Glomerular endothelial cell (primary cell): Measurements from ENCODE around the gene MATR3. TPM values are rescaled to one million over a fixed set of nuclear protein-coding genes. Genes with fewer than 3 reads are reported as not detected.
"Not testable (repeated sequence)": the region's sequence is repeated elsewhere in the genome, so short reads cannot be mapped to it uniquely, and the experiment has no call there.

ENCODE experiments used
- DNase-seq: peaks from one replicate; pipeline ENCODE4 v3.0.0-alpha.2; 2011; ENCODE audit warnings: low read depth, low spot score; ENCODE audit errors: extremely low read depth
- total RNA-seq: library from RNA; depleted of rRNA; stranded (reverse); fragments of >200 nt; gene quantifications from 2 replicates; pipeline ENCODE4 v1.2.3, GENCODE V29; 2015

Gene MATR3
- total RNA-seq, 1 donor from 2014 or later: 187 TPM

DNA sequence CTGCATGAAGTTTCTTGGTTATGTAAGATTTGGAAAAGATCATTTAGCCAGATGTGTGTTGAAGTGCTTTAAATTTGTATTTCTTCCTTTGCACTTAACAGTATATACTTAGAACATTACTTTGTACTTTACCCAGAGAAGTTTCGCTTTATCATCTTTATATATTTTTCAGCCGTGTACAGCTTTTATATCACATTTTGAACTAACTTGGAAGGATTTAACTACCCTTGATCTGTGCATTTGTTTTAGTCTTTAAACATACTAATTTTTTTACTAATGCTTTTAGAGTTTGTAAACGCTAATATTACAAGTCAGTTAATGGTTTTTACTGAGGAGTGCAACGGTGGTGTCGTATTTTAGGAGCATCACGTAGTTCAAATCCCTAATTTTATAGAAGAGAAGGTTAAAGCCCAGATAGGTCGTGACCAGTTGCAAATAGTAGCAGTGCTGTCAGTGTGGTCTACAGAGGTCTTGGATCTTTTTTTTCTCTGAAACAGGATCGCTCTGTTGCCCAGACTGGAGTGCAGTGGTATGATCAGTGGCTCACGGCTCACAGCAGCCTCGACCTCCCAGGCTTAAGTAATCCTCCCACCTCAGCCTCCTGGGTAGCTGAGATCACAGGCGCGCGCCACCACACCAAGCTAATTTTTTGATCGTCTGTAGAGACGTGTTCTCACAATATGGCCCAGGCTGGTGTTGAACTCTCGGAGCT is 2.0 kb downstream of the MATR3 start:
- DNase-seq: no peak

DNA sequence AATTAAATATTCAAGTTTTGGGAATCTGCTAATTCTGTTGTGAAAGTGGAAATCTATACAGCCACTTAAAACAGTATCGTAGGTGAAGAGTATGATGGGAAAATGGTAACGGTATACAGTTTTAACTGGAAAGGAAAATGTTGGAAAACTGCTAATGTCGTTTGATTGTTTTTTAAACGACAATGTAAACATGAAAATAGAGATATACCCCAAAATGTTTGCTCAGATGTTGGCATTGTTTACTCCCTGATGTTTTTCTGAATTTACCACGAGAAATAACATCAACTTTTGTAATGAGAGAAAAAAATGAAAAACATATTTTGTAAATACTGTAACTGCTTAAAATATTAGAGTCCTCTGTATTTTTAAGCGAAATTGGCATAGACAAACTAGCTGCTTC is 2.7 kb downstream of the MATR3 start:
- DNase-seq: no peak

DNA sequence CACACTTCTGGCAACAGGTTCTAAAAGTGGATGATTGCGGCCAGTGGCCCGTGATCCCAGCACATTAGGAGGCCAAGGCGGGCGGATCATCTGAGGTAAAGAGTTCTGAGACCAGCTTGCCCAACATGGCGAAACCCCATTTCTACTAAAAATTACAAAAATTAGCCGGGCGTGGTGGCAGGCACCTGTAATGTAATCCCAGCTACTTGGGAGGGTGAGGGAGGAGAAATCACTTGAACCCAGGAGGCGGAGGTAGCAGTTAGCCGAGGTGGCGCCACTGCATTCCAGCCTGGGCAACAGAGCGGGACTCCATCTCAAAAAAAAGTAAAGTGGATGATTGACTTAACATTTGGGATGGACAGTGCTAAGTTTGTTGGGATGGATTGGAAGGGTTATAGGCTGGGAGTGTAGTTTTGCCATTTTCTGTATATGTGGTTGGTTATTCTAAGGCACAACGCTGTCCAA is 3.4 kb downstream of the MATR3 start:
- DNase-seq: no peak

DNA sequence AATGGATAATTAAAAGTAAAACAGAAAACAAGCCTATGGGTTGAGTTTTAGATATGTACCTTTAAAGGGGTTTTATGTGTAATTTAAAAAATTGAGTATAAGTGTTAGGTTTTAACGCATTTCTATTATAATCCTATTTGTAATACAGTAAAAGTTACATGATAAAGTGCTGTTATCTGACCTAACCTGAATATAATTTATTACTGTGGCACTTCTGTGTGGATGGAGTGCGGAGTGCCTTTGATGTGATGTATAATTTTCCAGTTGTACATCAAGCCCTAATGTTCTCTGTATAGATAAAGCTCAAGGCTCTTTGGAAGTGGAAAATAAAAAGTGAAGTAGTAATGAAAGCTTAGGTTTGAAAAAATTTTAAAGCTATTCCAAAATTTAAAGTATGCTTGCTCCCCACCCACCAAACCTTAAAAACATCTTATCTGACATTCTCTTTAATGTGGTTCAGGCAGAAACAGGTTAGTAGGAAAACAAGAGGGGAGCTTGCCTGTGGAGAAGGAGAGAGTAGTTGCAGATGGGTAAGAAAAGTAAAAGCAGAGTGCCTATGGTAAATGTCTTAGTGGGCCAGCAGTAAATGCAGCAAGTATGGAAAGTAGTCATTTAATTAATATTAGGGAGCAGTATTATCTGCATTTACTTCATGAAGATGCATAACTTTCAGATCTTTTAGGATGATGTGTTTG is 4.0 kb downstream of the MATR3 start:
- no peak for DNase-seq

DNA sequence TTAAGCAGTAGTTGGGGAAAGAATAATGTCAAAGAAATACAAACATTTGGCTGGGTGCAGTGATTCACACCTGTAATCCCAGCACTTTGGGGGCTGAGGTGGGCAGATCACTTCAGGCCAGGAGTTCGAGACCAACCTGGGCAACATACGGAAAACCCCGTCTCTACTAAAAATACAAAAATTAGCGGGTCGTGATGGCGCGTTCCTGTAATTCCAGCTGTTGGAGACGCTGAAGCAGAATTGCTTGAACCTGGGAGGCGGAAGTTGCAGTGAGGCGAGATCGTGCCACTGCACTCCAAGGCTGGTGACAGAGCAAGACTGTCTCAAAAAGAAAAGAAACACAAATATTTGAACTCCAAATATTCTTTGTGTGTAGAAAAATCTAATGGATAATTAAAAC is 4.7 kb downstream of the MATR3 start:
- no peak for DNase-seq

DNA sequence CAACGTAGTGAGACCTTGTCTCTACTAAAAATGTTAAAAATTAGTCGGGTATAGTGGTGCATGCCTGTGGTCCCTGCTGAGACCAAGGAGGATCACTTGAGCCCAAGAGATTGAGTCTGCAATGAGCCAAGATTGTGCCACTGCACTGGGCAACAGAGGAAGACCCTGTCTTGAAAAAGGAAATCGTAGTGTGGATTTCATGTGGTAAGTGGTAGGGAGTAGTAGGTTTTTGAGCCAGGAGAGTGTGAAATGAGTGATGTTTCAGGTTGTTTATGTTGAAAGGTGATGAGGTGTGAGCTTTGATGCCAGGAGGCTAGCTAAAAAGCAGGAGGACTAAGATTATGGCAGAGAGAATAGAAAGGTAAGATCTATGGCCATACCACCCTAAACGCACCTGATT is 5.9 kb downstream of the MATR3 start:
- DNase-seq: no peak

DNA sequence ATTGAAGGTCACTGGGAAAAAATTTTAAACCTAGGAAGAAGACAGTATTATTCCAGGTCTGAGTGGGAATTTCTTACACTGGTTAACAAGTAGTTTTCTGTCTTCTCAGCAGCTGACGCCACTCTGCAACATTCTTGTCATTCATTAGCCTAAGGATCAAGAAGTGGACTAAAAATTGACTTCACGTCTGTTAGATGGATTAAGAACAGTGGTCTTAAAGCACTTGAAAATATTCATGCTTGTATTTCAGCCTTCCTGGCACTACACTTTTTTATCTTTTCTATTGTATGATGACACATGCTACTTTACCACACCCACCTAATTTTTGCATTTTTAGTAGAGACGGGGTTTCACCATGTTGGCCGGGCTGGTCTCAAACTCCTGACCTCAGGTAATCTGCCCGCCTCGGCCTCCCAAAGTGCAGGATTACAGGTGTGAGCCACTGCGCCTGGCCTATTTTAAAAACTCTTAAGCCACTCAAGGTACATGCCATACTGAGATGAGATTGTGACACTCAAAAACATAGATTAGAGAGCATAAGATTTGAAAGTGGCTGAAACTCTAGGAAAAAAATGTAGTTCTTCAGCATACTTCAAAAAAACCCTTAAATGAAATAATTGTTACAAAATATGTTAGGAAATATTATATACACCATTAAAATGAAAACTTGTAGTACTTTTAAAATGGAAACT is 8.4 kb downstream of the MATR3 start:
- no peak for DNase-seq

DNA sequence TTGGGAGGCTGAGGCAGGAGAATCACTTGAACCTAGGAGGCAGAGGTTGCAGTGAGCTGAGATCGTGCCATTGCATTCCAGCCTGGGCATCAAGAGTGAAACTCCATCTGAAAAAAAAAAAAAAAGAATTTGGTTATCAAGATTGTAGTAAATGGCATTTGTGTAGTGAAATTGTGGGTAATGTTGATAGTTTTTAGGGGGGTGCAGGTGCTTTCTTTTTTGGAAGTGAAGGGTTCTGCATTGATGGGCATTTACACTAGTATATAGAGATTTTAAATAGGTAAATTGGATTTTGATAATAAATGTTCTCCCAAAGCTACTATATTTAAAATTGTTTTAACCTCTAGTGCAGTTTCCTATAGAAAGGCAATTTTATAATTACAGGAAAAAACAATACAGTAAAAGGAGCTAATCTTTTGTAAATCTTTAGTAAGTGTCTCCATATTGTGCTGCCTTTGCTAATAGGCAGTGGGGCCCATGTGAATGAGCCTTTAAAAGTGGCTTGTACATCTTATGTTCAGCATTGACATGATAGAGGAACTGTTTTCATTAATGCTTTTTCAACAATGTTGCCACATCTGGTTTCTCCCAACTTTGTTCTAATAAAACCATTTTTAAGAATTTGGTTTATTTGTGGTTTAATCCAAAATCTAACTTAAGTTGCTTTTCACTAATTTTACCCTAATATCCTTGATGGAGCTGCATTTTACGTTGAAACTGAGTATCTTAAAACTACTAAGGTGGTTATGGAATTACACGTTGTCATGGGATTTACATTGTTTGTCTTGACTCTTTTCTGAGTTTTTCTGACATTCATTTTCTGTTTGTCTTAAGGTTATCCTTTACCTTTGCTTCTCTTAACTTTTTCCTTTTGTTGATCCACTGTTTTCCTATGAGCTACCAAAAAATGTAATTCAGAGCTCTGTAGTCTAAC is 11.1 kb downstream of the MATR3 start:
- no peak for DNase-seq

DNA sequence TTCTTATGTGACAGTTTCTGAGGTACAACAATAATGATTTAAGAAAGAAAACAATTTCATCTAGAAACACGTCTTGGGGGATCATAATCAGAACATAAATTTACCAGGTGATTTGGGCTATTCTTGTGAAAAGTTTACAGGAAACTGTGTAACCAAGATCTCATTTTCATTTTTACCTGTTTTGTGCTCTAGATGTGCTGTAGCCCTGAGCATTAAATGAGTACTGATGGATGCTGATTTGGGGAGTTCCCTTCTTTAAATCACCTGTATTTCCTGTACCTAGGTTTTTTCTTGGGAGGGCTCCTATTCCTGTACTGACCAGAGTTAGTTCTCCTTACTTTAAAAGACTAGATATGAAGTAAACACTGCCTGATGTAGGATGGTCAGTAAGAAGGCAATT is 12.7 kb downstream of the MATR3 start:
- DNase-seq: no peak

DNA sequence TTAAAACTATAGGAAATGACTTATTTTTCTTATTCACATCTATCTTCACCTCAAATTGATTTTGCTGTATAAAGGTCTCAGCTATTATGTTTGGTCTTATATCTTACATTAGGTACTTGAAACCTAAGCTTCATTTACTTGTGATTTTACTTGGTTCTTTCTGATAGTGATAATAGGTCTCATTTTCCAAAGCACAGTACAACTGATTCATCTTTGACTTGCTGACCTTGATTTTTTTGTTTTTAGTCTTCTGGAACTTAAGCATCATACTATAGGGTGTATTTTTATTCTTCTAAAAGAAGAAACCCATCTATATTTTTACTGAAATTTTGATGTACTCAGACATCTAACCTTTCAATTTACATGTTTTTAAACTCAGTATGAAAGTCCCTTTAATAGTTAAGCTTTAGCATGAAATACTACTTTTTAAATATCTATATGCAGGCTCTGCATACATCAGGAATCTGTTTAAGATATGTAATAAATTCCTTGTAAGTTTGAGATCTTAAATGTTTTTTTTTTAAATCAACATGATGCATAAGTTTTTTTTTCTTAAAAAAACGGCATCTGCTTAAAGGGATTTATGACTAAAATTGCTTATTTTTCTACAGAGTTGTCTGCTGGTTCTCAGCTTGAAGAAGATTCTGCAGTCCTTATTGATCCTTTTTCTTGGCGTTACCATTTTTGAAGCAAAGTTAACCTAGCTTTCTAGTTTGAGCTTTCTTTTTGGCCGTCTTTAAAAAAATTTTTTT is 13.3 kb downstream of the MATR3 start:
- no peak for DNase-seq

DNA sequence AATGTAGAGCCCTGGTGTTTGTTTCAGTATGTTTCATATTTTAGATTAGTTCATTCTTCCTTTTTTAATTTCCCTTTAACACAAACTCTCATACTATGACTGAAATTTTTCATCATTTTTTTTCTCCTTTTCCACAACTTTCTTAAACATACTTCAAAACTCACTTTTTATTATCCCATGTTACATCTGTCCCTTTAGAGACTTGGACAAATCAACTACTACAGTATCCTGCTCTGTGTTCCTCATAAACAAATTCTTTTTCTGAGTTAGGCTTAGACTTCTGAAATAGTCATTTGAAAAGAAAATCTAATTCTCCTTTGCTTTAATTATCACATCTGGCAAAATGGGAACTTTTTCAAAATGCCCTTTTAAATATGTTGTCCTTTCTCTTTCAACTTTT is 15.3 kb downstream of the MATR3 start:
- DNase-seq: no peak

DNA sequence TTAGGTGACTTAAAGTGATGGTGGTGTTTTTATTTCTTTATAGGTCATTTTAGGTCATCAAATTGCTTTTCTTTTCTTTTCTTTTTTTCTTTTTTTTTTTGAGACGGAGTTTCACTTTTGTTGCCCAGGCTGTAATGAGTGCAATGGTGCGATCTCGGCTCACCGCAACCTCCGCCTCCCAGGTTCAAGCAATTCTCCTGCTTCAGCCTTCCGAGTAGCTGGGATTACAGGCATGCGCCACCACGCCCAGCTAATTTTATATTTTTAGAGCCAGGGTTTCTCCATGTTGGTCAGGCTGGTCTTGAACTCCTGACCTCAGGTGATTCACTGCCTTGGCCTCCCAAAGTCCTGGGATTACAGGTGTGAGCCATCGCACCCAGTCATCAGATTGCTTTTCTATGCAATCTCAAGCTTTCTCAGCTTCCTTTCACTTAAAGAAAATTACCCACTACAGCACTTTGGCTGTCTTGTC is 17.2 kb downstream of the MATR3 start:
- not testable (repeated sequence) for DNase-seq

DNA sequence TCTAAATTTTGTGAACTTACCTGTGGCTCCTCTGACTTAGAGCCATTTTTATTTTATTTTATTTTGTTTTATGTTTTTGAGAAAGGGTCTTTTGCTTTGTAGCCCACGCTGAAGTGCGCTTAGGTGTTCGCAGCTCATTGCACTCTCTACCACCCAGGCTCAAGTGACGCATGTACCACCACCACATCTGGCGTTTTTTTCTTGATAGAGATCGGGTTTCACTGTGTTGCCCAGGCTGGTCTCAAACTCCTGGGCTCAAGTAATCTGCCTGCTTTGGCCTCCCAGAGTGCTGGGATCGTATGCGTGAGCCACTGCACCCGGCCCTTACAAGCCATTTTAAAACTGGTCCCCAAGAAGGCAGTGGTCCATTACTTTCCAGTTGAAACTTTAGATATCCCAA is 18.5 kb downstream of the MATR3 start:
- DNase-seq: no peak

DNA sequence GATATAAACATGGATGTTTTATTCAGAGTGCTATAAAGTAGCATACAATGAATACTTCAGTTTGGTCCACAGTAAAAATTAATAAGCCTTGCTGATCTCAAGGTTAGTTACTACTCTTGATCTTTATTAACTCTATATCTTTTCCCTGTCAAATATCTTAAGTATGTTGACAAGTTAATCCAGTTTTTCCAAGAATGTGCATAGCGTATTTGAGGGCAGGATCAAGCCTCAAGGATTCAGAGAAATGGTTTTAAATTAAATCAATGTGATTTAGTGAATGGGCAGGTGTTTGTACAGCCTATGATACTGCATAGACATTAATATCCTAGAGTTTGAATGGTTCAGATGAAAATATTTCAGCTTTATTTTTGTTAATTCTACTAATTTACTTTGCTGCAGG is 20.7 kb downstream of the MATR3 start:
- DNase-seq: no peak

DNA sequence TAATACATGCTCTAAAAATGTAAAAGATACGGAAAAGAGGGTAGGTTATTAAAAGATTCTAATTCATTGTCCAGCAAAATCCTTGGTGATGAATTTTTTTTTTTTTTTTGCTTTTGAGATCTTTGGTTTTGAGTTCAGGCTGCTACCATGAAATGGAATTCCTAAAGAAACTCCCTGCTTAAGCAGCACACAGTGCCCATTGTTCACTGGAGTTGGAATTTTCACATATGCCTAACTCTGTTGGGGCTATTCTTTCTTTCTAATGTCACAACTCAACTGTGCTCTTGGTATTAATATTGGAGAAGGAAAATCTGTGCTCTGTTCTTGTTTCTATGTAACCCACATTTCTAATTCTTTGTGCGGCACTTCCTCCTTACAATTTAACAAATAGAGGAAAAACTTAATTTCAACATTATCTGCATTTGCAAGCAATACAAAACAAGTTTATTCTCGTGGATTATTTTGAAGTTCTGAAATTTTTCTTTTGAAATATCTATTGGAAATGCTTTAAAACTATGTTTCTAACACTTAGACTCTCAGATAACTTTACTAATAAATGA is 21.6 kb downstream of the MATR3 start:
- no peak for DNase-seq

DNA sequence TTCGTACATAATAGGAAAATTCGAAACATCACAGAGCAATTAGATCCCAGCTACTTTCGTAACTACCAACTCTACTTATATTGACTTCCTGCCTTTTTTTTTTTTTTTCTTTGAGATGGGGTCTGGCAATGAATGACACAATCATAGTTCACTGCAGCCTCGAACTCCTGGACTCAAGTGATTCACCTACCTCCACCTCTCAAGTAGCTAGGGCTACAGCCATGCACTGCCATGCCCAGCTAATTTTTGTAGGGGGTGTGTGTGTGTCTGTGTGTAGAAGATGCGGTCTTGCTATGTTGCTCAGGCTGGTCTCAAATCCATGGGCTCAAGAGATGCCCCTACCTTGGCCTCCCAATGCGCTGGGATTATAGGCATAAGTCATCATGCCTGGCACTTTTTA is 42.3 kb downstream of the MATR3 start:
- no peak for DNase-seq

DNA sequence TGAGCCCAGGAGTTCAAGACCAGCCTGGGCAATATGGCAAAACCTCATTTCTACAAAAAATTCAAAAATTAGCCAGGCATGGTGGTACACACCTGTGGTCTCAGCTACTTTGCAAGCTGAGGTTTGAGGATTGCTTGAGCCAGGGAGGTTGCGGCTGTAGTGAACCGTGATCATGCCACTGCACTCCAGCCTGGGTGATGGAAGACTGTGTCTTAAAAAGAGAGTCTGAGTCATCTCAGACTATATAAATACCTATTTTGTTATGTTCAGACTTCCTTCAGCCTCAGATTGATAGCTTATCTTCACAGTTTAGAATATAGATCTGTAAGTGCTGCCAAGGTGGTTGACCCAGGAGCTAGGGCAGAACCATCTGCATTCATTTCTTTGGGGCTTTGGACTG is 46.5 kb downstream of the MATR3 start:
- DNase-seq: no peak

DNA sequence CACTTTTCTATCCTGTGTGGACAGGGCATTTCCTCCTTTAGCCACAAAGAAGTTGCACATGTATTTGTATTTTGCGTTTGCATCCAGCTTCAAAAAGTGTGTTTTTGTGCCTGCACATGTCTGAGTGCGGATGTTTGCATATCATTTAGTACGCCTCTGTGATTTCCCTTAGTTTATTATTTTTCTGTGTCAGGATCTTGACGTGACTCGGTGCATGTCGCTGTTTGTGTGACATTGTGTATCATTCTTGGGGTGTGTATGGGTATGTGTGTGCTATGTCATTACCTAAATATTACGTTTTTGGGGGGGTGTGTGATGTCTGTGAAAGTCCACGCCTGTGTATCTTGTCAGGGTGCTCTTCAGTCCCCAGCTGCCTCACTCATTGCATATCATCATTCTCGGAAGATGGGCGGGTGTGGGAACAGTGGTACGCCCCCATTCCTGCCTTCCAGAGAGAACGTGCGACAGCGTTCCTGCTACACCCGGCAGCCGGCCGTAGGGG is 47.7 kb downstream of the MATR3 start:
- DNase-seq: no peak

DNA sequence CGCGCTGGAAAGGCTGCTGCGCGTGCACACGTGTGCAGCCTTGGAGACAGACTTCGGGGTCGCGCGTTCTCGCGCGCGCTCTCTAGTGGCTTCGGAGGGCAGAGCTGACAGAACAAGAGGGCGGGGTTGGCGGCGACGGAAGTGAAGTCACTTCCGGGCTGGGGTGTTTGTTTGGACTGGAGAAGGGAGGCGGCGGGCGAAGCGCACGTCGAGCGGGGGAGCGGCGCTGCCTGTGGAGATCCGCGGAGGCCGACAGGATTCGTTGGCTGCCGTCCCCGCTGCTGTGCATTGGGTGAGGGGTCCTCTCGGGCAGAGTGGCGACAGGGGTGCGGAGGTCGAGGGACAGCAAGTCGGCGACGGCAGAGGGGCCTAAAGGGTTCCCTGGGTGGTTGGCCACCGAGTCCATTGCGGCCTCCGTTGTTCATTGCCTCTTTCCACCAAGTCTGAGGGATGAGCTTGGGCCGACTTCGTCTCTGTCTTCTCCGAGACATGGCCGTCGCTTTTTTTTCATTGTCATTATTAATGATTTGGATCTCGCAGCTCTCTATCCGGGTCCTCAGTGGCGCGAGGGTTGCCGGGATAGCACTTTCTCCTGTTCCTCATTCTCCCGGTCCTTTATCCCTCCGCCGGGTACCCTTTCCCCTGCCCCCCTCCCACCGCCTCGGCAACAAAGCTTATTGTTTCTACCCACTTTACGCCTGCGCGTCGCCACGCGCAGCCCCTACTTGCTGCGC is 48.3 kb downstream of the MATR3 start, which contains the start of gene PAIP2:
Gene PAIP2 (plus strand): TSS at position 166 of the 734 bp plus-strand sequence. CDS start 21,931 bp downstream, outside the sequence.
- peak; percentile 83 for DNase-seq
